LNCAP (cell line): ENCODE data around the gene CFAP45.

Experiments used
- TF ChIP-seq, protein P1 (sequence below): fragments of 450-650 bp; IDR thresholded peaks from 2 replicates; pipeline ENCODE4 v1.5.1; 2017; ENCODE audit warnings: mild to moderate bottlenecking

Gene CFAP45

DNA sequence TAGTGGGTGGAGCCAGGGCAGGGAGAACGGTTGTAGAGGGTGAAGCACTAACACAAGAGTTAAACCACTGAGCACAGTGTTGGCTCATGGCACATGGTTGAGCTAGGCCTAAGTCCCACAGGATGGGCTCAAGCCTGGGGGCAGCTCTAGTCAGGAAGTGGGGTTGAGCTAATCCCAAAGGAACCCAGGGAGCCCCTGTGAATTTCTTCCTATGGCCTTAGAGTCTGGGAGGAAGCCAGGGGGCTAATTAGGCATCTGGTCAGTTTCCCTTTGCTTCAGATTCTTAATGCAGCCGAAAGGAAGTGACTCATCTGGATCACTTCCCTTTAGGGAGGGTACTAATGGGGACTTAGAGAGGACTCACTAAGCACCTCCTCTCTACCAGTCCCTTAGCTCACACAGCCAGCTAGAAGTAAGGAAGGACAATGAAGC is 10.1 kb downstream of the CFAP45 start:
- TF ChIP-seq, protein P1, sequence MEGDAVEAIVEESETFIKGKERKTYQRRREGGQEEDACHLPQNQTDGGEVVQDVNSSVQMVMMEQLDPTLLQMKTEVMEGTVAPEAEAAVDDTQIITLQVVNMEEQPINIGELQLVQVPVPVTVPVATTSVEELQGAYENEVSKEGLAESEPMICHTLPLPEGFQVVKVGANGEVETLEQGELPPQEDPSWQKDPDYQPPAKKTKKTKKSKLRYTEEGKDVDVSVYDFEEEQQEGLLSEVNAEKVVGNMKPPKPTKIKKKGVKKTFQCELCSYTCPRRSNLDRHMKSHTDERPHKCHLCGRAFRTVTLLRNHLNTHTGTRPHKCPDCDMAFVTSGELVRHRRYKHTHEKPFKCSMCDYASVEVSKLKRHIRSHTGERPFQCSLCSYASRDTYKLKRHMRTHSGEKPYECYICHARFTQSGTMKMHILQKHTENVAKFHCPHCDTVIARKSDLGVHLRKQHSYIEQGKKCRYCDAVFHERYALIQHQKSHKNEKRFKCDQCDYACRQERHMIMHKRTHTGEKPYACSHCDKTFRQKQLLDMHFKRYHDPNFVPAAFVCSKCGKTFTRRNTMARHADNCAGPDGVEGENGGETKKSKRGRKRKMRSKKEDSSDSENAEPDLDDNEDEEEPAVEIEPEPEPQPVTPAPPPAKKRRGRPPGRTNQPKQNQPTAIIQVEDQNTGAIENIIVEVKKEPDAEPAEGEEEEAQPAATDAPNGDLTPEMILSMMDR = no peak

- TF ChIP-seq, protein P1 = no peak
Measured at GRCh38 chr1:159889202-159889601, 10.8 kb downstream of the CFAP45 start.

DNA sequence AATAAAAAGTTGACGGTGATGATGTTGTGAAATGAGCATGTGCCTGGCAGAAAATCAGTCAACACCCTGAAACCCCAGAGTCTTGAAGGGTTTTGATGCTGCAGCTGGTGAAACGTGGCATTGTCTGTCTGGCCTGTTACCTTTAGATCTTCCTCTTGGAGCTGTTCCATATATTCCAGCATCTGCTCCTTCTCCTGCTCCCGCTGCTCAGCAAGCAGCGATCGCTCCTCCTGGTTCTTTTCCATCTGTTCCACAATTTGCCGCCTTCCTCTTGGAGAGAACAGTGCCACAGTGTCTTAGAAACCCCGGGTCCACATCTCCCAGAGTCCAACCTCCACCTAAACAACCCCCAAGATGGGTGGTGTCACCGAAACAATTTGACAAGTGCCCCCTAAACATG is 15.7 kb downstream of the CFAP45 start:
- TF ChIP-seq, protein P1 = no peak

DNA sequence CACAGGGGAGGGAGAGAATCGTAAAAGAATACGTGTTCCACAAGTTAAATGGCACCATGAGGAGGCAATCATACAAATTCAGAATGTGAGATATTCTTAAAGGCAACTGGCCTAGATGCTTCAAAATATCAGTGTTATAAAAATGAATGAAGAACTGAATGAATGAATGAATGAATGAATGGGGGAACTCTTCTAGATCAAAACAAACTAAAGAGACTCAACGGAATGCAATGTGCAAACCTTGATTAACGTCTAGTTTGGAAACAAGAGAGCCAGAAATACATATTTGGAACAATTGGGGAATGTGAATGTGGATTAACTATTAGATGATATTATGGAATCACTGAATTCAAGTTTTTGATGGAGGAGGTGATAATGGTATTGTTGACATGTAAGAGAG is 16.8 kb downstream of the CFAP45 start:
- TF ChIP-seq, protein P1 = no peak

DNA sequence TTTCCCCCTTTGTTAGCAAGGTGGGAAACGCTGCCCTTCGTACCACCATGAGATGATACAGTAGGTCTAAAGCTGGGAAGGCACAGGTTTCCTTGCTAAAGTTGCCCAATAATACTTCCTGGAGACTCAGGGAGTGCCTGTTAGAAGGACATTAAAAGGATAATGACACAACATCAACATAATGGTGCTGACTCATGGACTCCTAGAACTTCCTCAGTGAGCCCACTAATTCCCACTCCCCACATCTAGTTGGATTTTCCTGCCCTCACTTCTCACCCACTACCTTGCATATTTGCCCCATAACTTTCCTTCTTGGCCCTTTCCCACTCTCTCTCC is 17.5 kb downstream of the CFAP45 start:
- TF ChIP-seq, protein P1 = no peak

DNA sequence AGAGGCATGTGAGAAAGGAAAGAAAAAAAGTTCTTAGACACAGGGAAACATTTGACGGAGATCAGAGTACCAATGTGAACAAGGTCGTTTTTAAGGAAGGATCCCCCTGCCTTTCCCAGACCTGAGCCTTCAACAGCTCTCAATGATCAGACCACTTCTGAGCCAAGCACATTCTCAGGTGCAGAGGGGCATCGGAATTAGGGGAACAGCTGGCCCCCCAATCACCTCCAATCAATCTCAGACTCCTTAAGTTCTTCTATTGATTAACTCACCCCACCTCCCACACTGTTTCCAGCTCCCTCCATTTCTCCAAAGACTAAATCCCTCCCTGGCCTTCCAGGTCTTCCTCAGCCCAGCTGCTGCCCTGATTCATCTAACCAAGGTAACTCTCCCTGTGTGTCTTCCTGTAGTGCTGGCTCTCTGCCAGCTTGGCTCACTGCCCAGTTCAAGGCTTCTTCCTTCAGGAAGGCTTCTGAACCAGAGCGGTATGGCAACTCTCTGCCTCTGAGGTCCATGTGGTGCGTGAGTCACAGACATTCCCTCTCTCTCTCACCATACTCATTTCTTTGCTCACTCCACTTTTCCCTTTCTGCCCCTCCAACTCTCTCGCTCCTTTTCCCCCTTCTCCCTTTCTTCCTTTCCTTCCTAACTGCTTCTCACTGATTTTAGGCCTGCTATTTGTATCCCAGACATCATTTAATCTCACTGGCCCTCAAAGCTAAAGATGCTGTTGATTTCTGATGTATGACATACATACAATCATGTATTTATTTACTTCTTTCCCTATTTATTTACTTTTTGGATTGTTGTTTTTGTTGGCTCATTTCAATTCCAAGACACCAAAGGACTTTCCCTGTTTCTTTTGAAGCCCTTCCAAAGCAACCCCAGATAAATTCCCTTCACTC is 18.1 kb downstream of the CFAP45 start:
- TF ChIP-seq, protein P1 = no peak

DNA sequence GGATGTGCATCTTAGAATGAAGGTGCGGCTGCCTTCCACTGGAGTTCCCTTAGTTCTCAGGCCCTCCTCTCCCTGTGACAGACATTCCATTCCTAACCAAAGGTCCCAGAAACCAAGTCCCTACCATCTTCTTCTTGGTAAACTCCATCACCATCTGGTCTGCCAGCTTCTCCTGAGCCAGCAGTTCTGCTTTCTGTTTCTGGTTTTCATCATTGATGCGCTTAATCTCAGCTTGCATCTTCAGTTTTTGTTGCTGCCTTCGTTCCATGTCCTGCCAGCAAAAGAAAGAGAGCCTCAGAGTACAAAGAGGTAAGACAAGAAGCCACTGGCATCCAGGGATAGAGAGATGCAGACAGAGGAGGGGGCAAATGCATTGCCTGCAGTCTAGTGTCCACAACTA is 19.5 kb downstream of the CFAP45 start:
- TF ChIP-seq, protein P1 = no peak
